ENCODE data around the gene MT1G. TPM values are rescaled to one million over a fixed set of nuclear protein-coding genes. Genes with fewer than 3 reads are reported as not detected.

The MT1G gene
- not detected in 2 replicates for total RNA-seq (ENCODE audit: low replicate concordance)

GRCh38 chr16:56667581-56668571, at the start of gene MT1G:
Gene MT1G, minus strand, starts transcription at chr16:56668065. Its CDS starts 72 bp downstream, at chr16:56667993.

GRCh38 chr16:56681939-56682702, 14.3 kb upstream of the MT1G start, which contains the start of gene MT1X:
Gene MT1X, plus strand, starts transcription at chr16:56682470. Its CDS starts 71 bp downstream, at chr16:56682541.

GRCh38 chr16:56669005-56669839, 1.4 kb upstream of the MT1G start, which contains the start of gene MT1H:
Gene MT1H, plus strand, starts transcription at chr16:56669814. Its CDS starts 71 bp downstream, at chr16:56669885.

GRCh38 chr16:56657555-56658326, 10.1 kb downstream of the MT1G start, which contains the start of gene MT1F:
Gene MT1F, plus strand, starts transcription at chr16:56657959. Its CDS starts 100 bp downstream, at chr16:56658059.

GRCh38 chr16:56651586-56651985, 16.3 kb downstream of the MT1G start, which contains the start of gene MT1B:
Gene MT1B, plus strand, starts transcription at chr16:56651886. Its CDS starts 68 bp downstream, at chr16:56651954.

GRCh38 chr16:56637814-56638750, 29.8 kb downstream of the MT1G start, which contains the start of gene MT1A:
Gene MT1A, plus strand, starts transcription at chr16:56638666. Its CDS starts 73 bp downstream, at chr16:56638739.

GRCh38 chr16:56632156-56632847, 35.6 kb downstream of the MT1G start, which contains the start of gene MT1M:
Gene MT1M, plus strand, starts transcription at chr16:56632659. Its CDS starts 73 bp downstream, at chr16:56632732.

GRCh38 chr16:56625140-56625942, 42.5 kb downstream of the MT1G start, which contains the start of gene MT1E:
Gene MT1E, plus strand, starts transcription at chr16:56625781. Its CDS starts 71 bp downstream, at chr16:56625852.

Other genes starting within 250 kb of the MT1G start
- gene AMFR, start 242.5 kb downstream of the MT1G start, total RNA-seq (ENCODE audit: low replicate concordance): 204 and 465 TPM in 2 replicates
- gene NUDT21, start 216.7 kb downstream of the MT1G start, total RNA-seq (ENCODE audit: low replicate concordance): 44.2 and 51.2 TPM in 2 replicates
- 27.1 and 92.2 TPM in 2 replicates for gene OGFOD1, start 216.5 kb downstream of the MT1G start, total RNA-seq (ENCODE audit: low replicate concordance)
- 39.0 and 91.0 TPM in 2 replicates for gene BBS2, start 148.0 kb downstream of the MT1G start, total RNA-seq (ENCODE audit: low replicate concordance)
- not detected in 2 replicates for gene MT4, start 103.0 kb downstream of the MT1G start, total RNA-seq (ENCODE audit: low replicate concordance)
- gene MT3, start 78.5 kb downstream of the MT1G start, total RNA-seq (ENCODE audit: low replicate concordance): 0.70 TPM in 1 of 2 replicates, not detected in the other
- gene MT2A, start 59.5 kb downstream of the MT1G start, total RNA-seq (ENCODE audit: low replicate concordance): 37.4 and 62.2 TPM in 2 replicates
- gene MT1E, start 42.3 kb downstream of the MT1G start, total RNA-seq (ENCODE audit: low replicate concordance): 147 and 148 TPM in 2 replicates
- 2.0 and 9.5 TPM in 2 replicates for gene MT1M, start 35.4 kb downstream of the MT1G start, total RNA-seq (ENCODE audit: low replicate concordance)
- 1.7 TPM in 1 of 2 replicates, not detected in the other for gene MT1A, start 29.4 kb downstream of the MT1G start, total RNA-seq (ENCODE audit: low replicate concordance)
- not detected in 2 replicates for gene MT1B, start 16.2 kb downstream of the MT1G start, total RNA-seq (ENCODE audit: low replicate concordance)
- 1.2 TPM in 1 of 2 replicates, not detected in the other for gene MT1F, start 10.1 kb downstream of the MT1G start, total RNA-seq (ENCODE audit: low replicate concordance)
- not detected in 2 replicates for gene MT1H, start 1.7 kb upstream of the MT1G start, total RNA-seq (ENCODE audit: low replicate concordance)
- gene MT1X, start 14.4 kb upstream of the MT1G start, total RNA-seq (ENCODE audit: low replicate concordance): 19.2 and 55.7 TPM in 2 replicates
- gene NUP93, start 62.1 kb upstream of the MT1G start, total RNA-seq (ENCODE audit: low replicate concordance): 42.6 and 72.0 TPM in 2 replicates
- gene SLC12A3, start 197.1 kb upstream of the MT1G start, total RNA-seq (ENCODE audit: low replicate concordance): under 0.01 TPM in 1 of 2 replicates, not detected in the other